ENCODE measurements around the gene GEN1.

GEN1 gene

GRCh38 chr2:17793803-17794354 is 39.9 kb downstream of the GEN1 start:
- Histone ChIP-seq H3K79me1 (ENCODE audit: low read length) (no peaks in the 10 kb centered on the region), H3K14ac (ENCODE audit: low read length) (no peak overlapping the region), H3K4me2 (ENCODE audit: low read length) (no peak overlapping the region), H3K79me2 (ENCODE audit: control insufficient read depth, insufficient read depth, low read length, poor library complexity) (no peaks in the 10 kb centered on the region), H3K18ac (ENCODE audit: low read length) (no peak overlapping the region), H3K4ac (ENCODE audit: low read depth, low read length) (no peak overlapping the region), H4K12ac (ENCODE audit: low read depth, low read length) (no peak overlapping the region), H2BK120ac (ENCODE audit: insufficient read depth, low read length, poor library complexity) (no peak overlapping the region), H3K4me3 (ENCODE audit: low read depth, low read length) (no peak overlapping the region), H2AK5ac (ENCODE audit: low read length) (no peak overlapping the region), H3K4me1 (ENCODE audit: control insufficient read depth in 1 of 2, insufficient read depth in 2 of 2, low read length in 2 of 2) (no peaks in the 10 kb centered on the region), H3K27ac (ENCODE audit: low read depth, low read length) (no peak overlapping the region), H3K36me3 (ENCODE audit: control insufficient read depth in 1 of 2, insufficient read depth in 2 of 2, low read length in 2 of 2) (no peaks in the 10 kb centered on the region), H2BK5ac (ENCODE audit: low read depth, low read length, poor library complexity) (no peak overlapping the region), H2BK12ac (ENCODE audit: low read length) (no peak overlapping the region), H4K91ac (ENCODE audit: low read depth, low read length) (no peak overlapping the region), H3K9ac (ENCODE audit: low read length) (no peak overlapping the region), H4K8ac (ENCODE audit: low read depth, low read length) (no peak overlapping the region), H2AFZ (ENCODE audit: insufficient read depth, low read length, poor library complexity) (no peak overlapping the region), H3K23ac (ENCODE audit: low read length) (no peak overlapping the region), H3K27me3 (ENCODE audit: insufficient read depth, low read length) (no peaks in the 10 kb centered on the region), H3K9me3 (ENCODE audit: insufficient read depth, low read depth, low read length) (no peaks in the 10 kb centered on the region)
- no peak for DNase-seq
- no CpG with 5 or more reads among the region's 6 CpGs for WGBS (ENCODE audit: extremely low coverage, insufficient coverage, insufficient read length)

- H3K4me2 ChIP-seq (ENCODE audit: low read length), result no peak overlapping the region
- H3K27me3 ChIP-seq (ENCODE audit: insufficient read depth, low read length), result no peaks in the 10 kb centered on the region
- H3K4ac ChIP-seq (ENCODE audit: low read depth, low read length), result no peak overlapping the region
- H4K91ac ChIP-seq (ENCODE audit: low read depth, low read length), result no peak overlapping the region
- H3K9ac ChIP-seq (ENCODE audit: low read length), result no peak overlapping the region
- no peak overlapping the region for H3K14ac ChIP-seq (ENCODE audit: low read length)
- H2BK5ac ChIP-seq (ENCODE audit: low read depth, low read length, poor library complexity), result no peak overlapping the region
- H3K36me3 ChIP-seq (ENCODE audit: control insufficient read depth in 1 of 2, insufficient read depth in 2 of 2, low read length in 2 of 2), result no peaks in the 10 kb centered on the region
- H2AK5ac ChIP-seq (ENCODE audit: low read length), result no peak overlapping the region
- no peak overlapping the region for H3K4me3 ChIP-seq (ENCODE audit: low read depth, low read length)
- H3K79me2 ChIP-seq (ENCODE audit: control insufficient read depth, insufficient read depth, low read length, poor library complexity), result no peaks in the 10 kb centered on the region
- no peak overlapping the region for H2BK120ac ChIP-seq (ENCODE audit: insufficient read depth, low read length, poor library complexity)
- no peak overlapping the region for H3K23ac ChIP-seq (ENCODE audit: low read length)
- no CpG with 5 or more reads among the region's 5 CpGs for WGBS (ENCODE audit: extremely low coverage, insufficient coverage, insufficient read length)
- H3K27ac ChIP-seq (ENCODE audit: low read depth, low read length), result no peak overlapping the region
- H2BK12ac ChIP-seq (ENCODE audit: low read length), result no peak overlapping the region
- no peak for DNase-seq
- no peaks in the 10 kb centered on the region for H3K9me3 ChIP-seq (ENCODE audit: insufficient read depth, low read depth, low read length)
- no peak overlapping the region for H4K12ac ChIP-seq (ENCODE audit: low read depth, low read length)
- no peak overlapping the region for H4K8ac ChIP-seq (ENCODE audit: low read depth, low read length)
- no peaks in the 10 kb centered on the region for H3K79me1 ChIP-seq (ENCODE audit: low read length)
- H2AFZ ChIP-seq (ENCODE audit: insufficient read depth, low read length, poor library complexity), result no peak overlapping the region
- no peak overlapping the region for H3K18ac ChIP-seq (ENCODE audit: low read length)
- H3K4me1 ChIP-seq (ENCODE audit: control insufficient read depth in 1 of 2, insufficient read depth in 2 of 2, low read length in 2 of 2), result no peaks in the 10 kb centered on the region
Observed at GRCh38 chr2:17795309-17795708, 41.4 kb downstream of the GEN1 start.

- Histone ChIP-seq H4K12ac (ENCODE audit: low read depth, low read length) (no peak overlapping the region), H3K4ac (ENCODE audit: low read depth, low read length) (no peak overlapping the region), H3K9ac (ENCODE audit: low read length) (no peak overlapping the region), H2BK12ac (ENCODE audit: low read length) (no peak overlapping the region), H3K4me1 (ENCODE audit: control insufficient read depth in 1 of 2, insufficient read depth in 2 of 2, low read length in 2 of 2) (no peaks in the 10 kb centered on the region), H3K4me2 (ENCODE audit: low read length) (no peak overlapping the region), H4K91ac (ENCODE audit: low read depth, low read length) (no peak overlapping the region), H3K23ac (ENCODE audit: low read length) (no peak overlapping the region), H3K27ac (ENCODE audit: low read depth, low read length) (no peak overlapping the region), H3K4me3 (ENCODE audit: low read depth, low read length) (no peak overlapping the region), H3K9me3 (ENCODE audit: insufficient read depth, low read depth, low read length) (no peaks in the 10 kb centered on the region), H3K27me3 (ENCODE audit: insufficient read depth, low read length) (no peaks in the 10 kb centered on the region), H3K79me2 (ENCODE audit: control insufficient read depth, insufficient read depth, low read length, poor library complexity) (no peaks in the 10 kb centered on the region), H2BK120ac (ENCODE audit: insufficient read depth, low read length, poor library complexity) (no peak overlapping the region), H4K8ac (ENCODE audit: low read depth, low read length) (no peak overlapping the region), H3K36me3 (ENCODE audit: control insufficient read depth in 1 of 2, insufficient read depth in 2 of 2, low read length in 2 of 2) (no peaks in the 10 kb centered on the region), H2AFZ (ENCODE audit: insufficient read depth, low read length, poor library complexity) (no peak overlapping the region), H3K18ac (ENCODE audit: low read length) (no peak overlapping the region), H2AK5ac (ENCODE audit: low read length) (no peak overlapping the region), H3K14ac (ENCODE audit: low read length) (no peak overlapping the region), H2BK5ac (ENCODE audit: low read depth, low read length, poor library complexity) (no peak overlapping the region), H3K79me1 (ENCODE audit: low read length) (no peaks in the 10 kb centered on the region)
- no CpG with 5 or more reads among the region's 4 CpGs for WGBS (ENCODE audit: extremely low coverage, insufficient coverage, insufficient read length)
- DNase-seq, result no peak
Observed at GRCh38 chr2:17798338-17798737, 44.4 kb downstream of the GEN1 start.

- no peaks in the 10 kb centered on the region for H3K79me2 ChIP-seq (ENCODE audit: control insufficient read depth, insufficient read depth, low read length, poor library complexity)
- no peaks in the 10 kb centered on the region for H3K27me3 ChIP-seq (ENCODE audit: insufficient read depth, low read length)
- no peaks in the 10 kb centered on the region for H3K9me3 ChIP-seq (ENCODE audit: insufficient read depth, low read depth, low read length)
- no peak overlapping the region for H2BK120ac ChIP-seq (ENCODE audit: insufficient read depth, low read length, poor library complexity)
- no peak overlapping the region for H2AFZ ChIP-seq (ENCODE audit: insufficient read depth, low read length, poor library complexity)
- H3K4me3 ChIP-seq (ENCODE audit: low read depth, low read length), result no peak overlapping the region
- H2AK5ac ChIP-seq (ENCODE audit: low read length), result no peak overlapping the region
- H3K27ac ChIP-seq (ENCODE audit: low read depth, low read length), result no peak overlapping the region
- no peak overlapping the region for H4K12ac ChIP-seq (ENCODE audit: low read depth, low read length)
- no peak overlapping the region for H4K8ac ChIP-seq (ENCODE audit: low read depth, low read length)
- no peak overlapping the region for H3K14ac ChIP-seq (ENCODE audit: low read length)
- no peak overlapping the region for H2BK12ac ChIP-seq (ENCODE audit: low read length)
- no peak overlapping the region for H3K4me2 ChIP-seq (ENCODE audit: low read length)
- H2BK5ac ChIP-seq (ENCODE audit: low read depth, low read length, poor library complexity), result no peak overlapping the region
- H3K36me3 ChIP-seq (ENCODE audit: control insufficient read depth in 1 of 2, insufficient read depth in 2 of 2, low read length in 2 of 2), result no peaks in the 10 kb centered on the region
- DNase-seq, result no peak
- WGBS (ENCODE audit: extremely low coverage, insufficient coverage, insufficient read length), result no CpG with 5 or more reads among the region's 7 CpGs
- H3K4ac ChIP-seq (ENCODE audit: low read depth, low read length), result no peak overlapping the region
- no peak overlapping the region for H3K9ac ChIP-seq (ENCODE audit: low read length)
- H4K91ac ChIP-seq (ENCODE audit: low read depth, low read length), result no peak overlapping the region
- H3K18ac ChIP-seq (ENCODE audit: low read length), result no peak overlapping the region
- H3K23ac ChIP-seq (ENCODE audit: low read length), result no peak overlapping the region
- no peaks in the 10 kb centered on the region for H3K79me1 ChIP-seq (ENCODE audit: low read length)
- H3K4me1 ChIP-seq (ENCODE audit: control insufficient read depth in 1 of 2, insufficient read depth in 2 of 2, low read length in 2 of 2), result no peaks in the 10 kb centered on the region
Observed at GRCh38 chr2:17799301-17800120, 45.6 kb downstream of the GEN1 start.
